ENCODE measurements around the gene CLCA4.

Gene CLCA4

GRCh38 chr1:86546787-86547221 lies at the start of gene CLCA4:
TSS of gene CLCA4 (plus strand) at chr1:86547078. CDS start at chr1:86547120, 42 bp downstream.
- Histone ChIP-seq H3K36me3 (replicated peaks; ENCODE audit: low read depth, low read length) (no peaks in the 10 kb centered on the region), H3K9me3 (ENCODE audit: insufficient read depth, low read length) (no peaks in the 10 kb centered on the region), H3K4me1 (ENCODE audit: low read length) (no peaks in the 10 kb centered on the region), H4K20me1 (ENCODE audit: insufficient read depth, low read length) (no peaks in the 10 kb centered on the region), H2AFZ (ENCODE audit: low read depth, low read length) (no peak within 1 kb of the TSS), H3K4me3 (ENCODE audit: low read length) (no peak within 1 kb of the TSS), H3K9ac (ENCODE audit: low read length) (no peak within 1 kb of the TSS), H3K79me2 (ENCODE audit: low read length) (no peaks in the 10 kb centered on the region), H3K27ac (ENCODE audit: low read length) (no peak within 1 kb of the TSS), H3K4me2 (ENCODE audit: low read length) (no peak within 1 kb of the TSS), H3K27me3 (ENCODE audit: low read depth, low read length) (no peaks in the 10 kb centered on the region)
- TF ChIP-seq CTCF (IDR thresholded peaks at IDR 0.05; ENCODE audit: low read depth, low read length): no peak
- TF ChIP-seq EZH2phosphoT487 (IDR thresholded peaks at IDR 0.05; ENCODE audit: low read depth): no peak

GRCh38 chr1:86498281-86498680 lies 48.6 kb upstream of the CLCA4 start:
- H4K20me1 ChIP-seq (ENCODE audit: insufficient read depth, low read length): no peaks in the 10 kb centered on the region
- H3K9ac ChIP-seq (ENCODE audit: low read length): no peak overlapping the region
- H3K27ac ChIP-seq (ENCODE audit: low read length): no peak overlapping the region
- H3K4me2 ChIP-seq (ENCODE audit: low read length): no peak overlapping the region
- no peak overlapping the region for H2AFZ ChIP-seq (ENCODE audit: low read depth, low read length)
- no peaks in the 10 kb centered on the region for H3K27me3 ChIP-seq (ENCODE audit: low read depth, low read length)
- no peaks in the 10 kb centered on the region for H3K79me2 ChIP-seq (ENCODE audit: low read length)
- no peak overlapping the region for H3K4me3 ChIP-seq (ENCODE audit: low read length)
- TF ChIP-seq EZH2phosphoT487 (IDR thresholded peaks at IDR 0.05; ENCODE audit: low read depth) (no peak), CTCF (IDR thresholded peaks at IDR 0.05; ENCODE audit: low read depth, low read length) (no peak)
- H3K9me3 ChIP-seq (ENCODE audit: insufficient read depth, low read length): no peaks in the 10 kb centered on the region
- H3K4me1 ChIP-seq (ENCODE audit: low read length): peaks cover 14% of the 10 kb centered on the region
- H3K36me3 ChIP-seq (replicated peaks; ENCODE audit: low read depth, low read length): no peaks in the 10 kb centered on the region

GRCh38 chr1:86499987-86500593 lies 46.8 kb upstream of the CLCA4 start:
- H3K27ac ChIP-seq (ENCODE audit: low read length): no peak overlapping the region
- H3K9ac ChIP-seq (ENCODE audit: low read length): no peak overlapping the region
- H3K4me3 ChIP-seq (ENCODE audit: low read length): no peak overlapping the region
- no peaks in the 10 kb centered on the region for H3K9me3 ChIP-seq (ENCODE audit: insufficient read depth, low read length)
- no peaks in the 10 kb centered on the region for H3K79me2 ChIP-seq (ENCODE audit: low read length)
- H3K27me3 ChIP-seq (ENCODE audit: low read depth, low read length): no peaks in the 10 kb centered on the region
- TF ChIP-seq CTCF (IDR thresholded peaks at IDR 0.05; ENCODE audit: low read depth, low read length): peak; percentile 98
- TF ChIP-seq EZH2phosphoT487 (IDR thresholded peaks at IDR 0.05; ENCODE audit: low read depth): no peak
- H3K4me2 ChIP-seq (ENCODE audit: low read length): no peak overlapping the region
- peaks cover 15% of the 10 kb centered on the region for H3K4me1 ChIP-seq (ENCODE audit: low read length)
- no peak overlapping the region for H2AFZ ChIP-seq (ENCODE audit: low read depth, low read length)
- H3K36me3 ChIP-seq (replicated peaks; ENCODE audit: low read depth, low read length): no peaks in the 10 kb centered on the region
- no peaks in the 10 kb centered on the region for H4K20me1 ChIP-seq (ENCODE audit: insufficient read depth, low read length)

- H4K20me1 ChIP-seq (ENCODE audit: insufficient read depth, low read length): no peaks in the 10 kb centered on the region
- H3K9ac ChIP-seq (ENCODE audit: low read length): no peak overlapping the region
- no peak overlapping the region for H3K4me3 ChIP-seq (ENCODE audit: low read length)
- no peak for TF ChIP-seq CTCF (IDR thresholded peaks at IDR 0.05; ENCODE audit: low read depth, low read length)
- TF ChIP-seq EZH2phosphoT487 (IDR thresholded peaks at IDR 0.05; ENCODE audit: low read depth): no peak
- H3K9me3 ChIP-seq (ENCODE audit: insufficient read depth, low read length): no peaks in the 10 kb centered on the region
- peaks cover 15% of the 10 kb centered on the region for H3K4me1 ChIP-seq (ENCODE audit: low read length)
- no peak overlapping the region for H3K4me2 ChIP-seq (ENCODE audit: low read length)
- no peaks in the 10 kb centered on the region for H3K27me3 ChIP-seq (ENCODE audit: low read depth, low read length)
- H3K36me3 ChIP-seq (replicated peaks; ENCODE audit: low read depth, low read length): no peaks in the 10 kb centered on the region
- no peak overlapping the region for H3K27ac ChIP-seq (ENCODE audit: low read length)
- no peak overlapping the region for H2AFZ ChIP-seq (ENCODE audit: low read depth, low read length)
- no peaks in the 10 kb centered on the region for H3K79me2 ChIP-seq (ENCODE audit: low read length)
Observed at GRCh38 chr1:86500714-86501113, 46.2 kb upstream of the CLCA4 start.

Measured in OCI-LY3 (cell line).